Neural progenitor cell (in vitro differentiated cells): ENCODE measurements around the gene PRDM16. TPM values are rescaled to one million over a fixed set of nuclear protein-coding genes. Genes with fewer than 3 reads are reported as not detected.

Experiments used
- DNase-seq: peaks from one replicate; pipeline ENCODE4 v3.0.0-alpha.2; 2016; ENCODE audit warnings: low spot score
- H2AFZ ChIP-seq: fragments of 200-600 bp; sonication (generic); replicated peaks from 2 replicates; pipeline ENCODE4 v1.6.1; 2016; ENCODE audit warnings: antibody characterized with exemption
- H3F3A ChIP-seq: fragments of 200-600 bp; sonication (generic); 2 replicates; pipeline ENCODE4 v1.6.1; 2016; ENCODE audit warnings: antibody characterized with exemption, low read depth
- H3K27ac ChIP-seq: fragments of 200-600 bp; sonication (generic); 2 replicates; pipeline ENCODE4 v1.5.1; 2016; ENCODE audit warnings: mild to moderate bottlenecking
- H3K27me3 ChIP-seq: fragments of 200-600 bp; sonication (generic); 2 replicates; pipeline ENCODE4 v1.6.1; 2016; ENCODE audit warnings: mild to moderate bottlenecking, moderate library complexity
- H3K36me3 ChIP-seq: fragments of 200-600 bp; sonication (generic); 2 replicates; pipeline ENCODE4 v1.5.1; 2016
- H3K4me1 ChIP-seq: fragments of 200-600 bp; sonication (generic); 2 replicates; pipeline ENCODE4 v1.6.1; 2016; ENCODE audit warnings: mixed run types
- H3K4me2 ChIP-seq: fragments of 200-600 bp; sonication (generic); 2 replicates; pipeline ENCODE4 v1.6.1; 2016
- H3K4me3 ChIP-seq: fragments of 200-600 bp; sonication (generic); 2 replicates; pipeline ENCODE4 v1.5.1; 2016
- H3K79me2 ChIP-seq: fragments of 200-600 bp; sonication (generic); 2 replicates; pipeline ENCODE4 v1.6.1; 2016; ENCODE audit warnings: low read depth
- H3K9ac ChIP-seq: fragments of 200-600 bp; sonication (generic); 2 replicates; pipeline ENCODE4 v1.6.1; 2016
- H3K9me3 ChIP-seq: fragments of 200-600 bp; sonication (generic); 2 replicates; pipeline ENCODE4 v1.5.1; 2016; ENCODE audit warnings: low read depth
- H4K20me1 ChIP-seq: fragments of 200-600 bp; sonication (generic); 2 replicates; pipeline ENCODE4 v1.6.1; 2016; ENCODE audit warnings: low read depth
- H3K27ac Mint-ChIP-seq: 3 replicates; pipeline ENCODE4 v1.8.0; 2021; ENCODE audit warnings: mixed read lengths
- H3K27me3 Mint-ChIP-seq: 2 replicates; pipeline ENCODE4 v1.8.0; 2022; ENCODE audit warnings: low read depth, mild to moderate bottlenecking, inconsistent platforms, moderate library complexity, mixed read lengths; ENCODE audit not compliant: insufficient read depth
- H3K36me3 Mint-ChIP-seq: 3 replicates; pipeline ENCODE4 v1.8.0; 2021; ENCODE audit warnings: mixed read lengths
- H3K4me1 Mint-ChIP-seq: 3 replicates; pipeline ENCODE4 v1.8.0; 2021; ENCODE audit warnings: mixed read lengths
- H3K4me3 Mint-ChIP-seq: 3 replicates; pipeline ENCODE4 v1.8.0; 2021; ENCODE audit warnings: mild to moderate bottlenecking, moderate library complexity, mixed read lengths
- H3K9me3 Mint-ChIP-seq: 3 replicates; pipeline ENCODE4 v1.8.0; 2020; ENCODE audit warnings: mixed read lengths
- CTCF ChIP-seq: fragments of 200-600 bp; sonication (generic); IDR thresholded peaks from 2 replicates; pipeline ENCODE4 v1.5.1; 2017; ENCODE audit warnings: antibody characterized with exemption, mild to moderate bottlenecking
- EZH2 ChIP-seq: fragments of 200-600 bp; sonication (generic); IDR thresholded peaks from 2 replicates; pipeline ENCODE4 v1.6.1; 2017; ENCODE audit warnings: antibody characterized with exemption, mild to moderate bottlenecking, moderate library complexity
- EZH2phosphoT487 ChIP-seq: fragments of 200-600 bp; sonication (generic); IDR thresholded peaks from 2 replicates; pipeline ENCODE4 v1.6.1; 2017; ENCODE audit warnings: antibody characterized with exemption
- total RNA-seq: library from RNA; depleted of rRNA; stranded (reverse); fragments of >200 nt; gene quantifications from 2 replicates; pipeline ENCODE4 v1.2.3, GENCODE V29; 2015; ENCODE audit warnings: low replicate concordance

Gene PRDM16
- total RNA-seq, 1 donor from 2014 or later: 1.9 TPM

- TF ChIP-seq CTCF (no peak), EZH2 (no peak), EZH2phosphoT487 (no peak)
- Histone ChIP-seq H3F3A (peaks cover 24% of the 10 kb centered on the region), H4K20me1 (no peaks in the 10 kb centered on the region), H3K4me1 (peaks cover 30% of the 10 kb centered on the region), H3K4me3 (no peak overlapping the region), H2AFZ (no peak overlapping the region), H3K27ac (no peak overlapping the region), H3K4me2 (no peak overlapping the region), H3K27me3 (no peaks in the 10 kb centered on the region), H3K36me3 (no peaks in the 10 kb centered on the region), H3K9ac (no peak overlapping the region), H3K79me2 (no peaks in the 10 kb centered on the region), H3K9me3 (no peaks in the 10 kb centered on the region)
- Mint-ChIP-seq H3K27ac (peak overlapping the region; percentile 42), H3K4me1 (peaks cover 40% of the 10 kb centered on the region), H3K36me3 (peaks cover 3% of the 10 kb centered on the region), H3K4me3 (no peak overlapping the region), H3K27me3 (peaks cover 10% of the 10 kb centered on the region), H3K9me3 (no peaks in the 10 kb centered on the region)
- DNase-seq: no peak
Measured at GRCh38 chr1:3194760-3195479, 125.9 kb downstream of the PRDM16 start.

- peaks cover 26% of the 10 kb centered on the region for H3F3A ChIP-seq
- no peaks in the 10 kb centered on the region for H4K20me1 ChIP-seq
- no peak overlapping the region for H3K4me2 ChIP-seq
- peaks cover 30% of the 10 kb centered on the region for H3K4me1 ChIP-seq
- H3K27ac ChIP-seq: no peak overlapping the region
- DNase-seq: no peak
- no peaks in the 10 kb centered on the region for H3K9me3 Mint-ChIP-seq
- no peaks in the 10 kb centered on the region for H3K79me2 ChIP-seq
- H3K9me3 ChIP-seq: no peaks in the 10 kb centered on the region
- no peak overlapping the region for H3K9ac ChIP-seq
- H3K4me3 ChIP-seq: no peak overlapping the region
- TF ChIP-seq CTCF (no peak), EZH2 (no peak), EZH2phosphoT487 (no peak)
- no peak overlapping the region for H2AFZ ChIP-seq
- peaks cover 13% of the 10 kb centered on the region for H3K27me3 Mint-ChIP-seq
- H3K36me3 Mint-ChIP-seq: peaks cover 3% of the 10 kb centered on the region
- H3K27ac Mint-ChIP-seq: no peak overlapping the region
- H3K4me1 Mint-ChIP-seq: peaks cover 37% of the 10 kb centered on the region
- no peaks in the 10 kb centered on the region for H3K27me3 ChIP-seq
- no peak overlapping the region for H3K4me3 Mint-ChIP-seq
- no peaks in the 10 kb centered on the region for H3K36me3 ChIP-seq
Measured at GRCh38 chr1:3195480-3195815, 126.4 kb downstream of the PRDM16 start.

GRCh38 chr1:3195966-3196515 is 127.0 kb downstream of the PRDM16 start:
- peaks cover 26% of the 10 kb centered on the region for H3F3A ChIP-seq
- H3K9ac ChIP-seq: no peak overlapping the region
- H2AFZ ChIP-seq: no peak overlapping the region
- H3K79me2 ChIP-seq: no peaks in the 10 kb centered on the region
- H3K4me1 ChIP-seq: peaks cover 30% of the 10 kb centered on the region
- no peak overlapping the region for H3K4me3 ChIP-seq
- no peaks in the 10 kb centered on the region for H4K20me1 ChIP-seq
- no peak overlapping the region for H3K4me3 Mint-ChIP-seq
- no peak overlapping the region for H3K27ac ChIP-seq
- H3K9me3 Mint-ChIP-seq: no peaks in the 10 kb centered on the region
- H3K4me2 ChIP-seq: no peak overlapping the region
- H3K36me3 ChIP-seq: no peaks in the 10 kb centered on the region
- H3K4me1 Mint-ChIP-seq: peaks cover 33% of the 10 kb centered on the region
- TF ChIP-seq EZH2 (no peak), CTCF (no peak), EZH2phosphoT487 (no peak)
- H3K27ac Mint-ChIP-seq: no peak overlapping the region
- no peaks in the 10 kb centered on the region for H3K27me3 ChIP-seq
- H3K9me3 ChIP-seq: no peaks in the 10 kb centered on the region
- H3K36me3 Mint-ChIP-seq: peaks cover 3% of the 10 kb centered on the region
- H3K27me3 Mint-ChIP-seq: peaks cover 14% of the 10 kb centered on the region
- no peak for DNase-seq
